Measurements from ENCODE around the gene SNTG2. TPM values are rescaled to one million over a fixed set of nuclear protein-coding genes. Genes with fewer than 3 reads are reported as not detected.

Gene SNTG2
- polyA plus RNA-seq, 1 experiment, result 0.06 TPM

GRCh38 chr2:920999-921398 is 29.6 kb upstream of the SNTG2 start:
- POLR2A ChIA-PET, result no interaction called here
- Histone ChIP-seq H3K27me3 (ENCODE audit: control insufficient read depth, insufficient read depth, low read length) (no peaks in the 10 kb centered on the region), H3K4me3 (ENCODE audit: low read depth, low read length) (no peak overlapping the region), H3K9me3 (ENCODE audit: control insufficient read depth, insufficient read depth, low read length) (peaks cover 34% of the 10 kb centered on the region), H3K27ac (ENCODE audit: low read depth, low read length) (no peak overlapping the region)
- CTCF ChIA-PET, result no interaction called here
- DNase-seq (ENCODE audit: low read depth, low spot score), result no peak
- TF ChIP-seq CTCF (IDR thresholded peaks at IDR 0.05; ENCODE audit: low read depth, low read length), result no peak

DNA sequence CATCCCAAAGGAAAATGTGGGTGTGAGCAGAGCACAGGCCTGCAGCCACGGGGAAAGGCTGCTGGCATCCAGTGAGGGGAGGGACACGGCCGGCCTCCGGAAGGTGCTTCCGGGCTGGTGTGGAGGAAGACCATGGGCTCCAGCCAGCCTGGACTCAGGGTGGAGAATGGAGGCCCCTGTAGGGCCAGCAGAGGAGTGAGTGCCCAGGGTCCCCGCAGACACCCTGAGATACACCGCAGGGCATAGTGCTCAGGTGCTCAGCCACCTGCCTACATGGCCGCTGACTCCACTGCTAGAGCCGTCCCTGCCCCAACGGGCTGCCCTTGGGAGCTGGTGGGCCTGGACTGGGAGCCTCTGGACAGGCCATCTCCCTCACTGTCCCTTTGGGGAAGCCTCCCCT is 28.5 kb upstream of the SNTG2 start:
- ChIA-PET POLR2A (no interaction called here), CTCF (no interaction called here)
- peaks cover 32% of the 10 kb centered on the region for H3K9me3 ChIP-seq (ENCODE audit: control insufficient read depth, insufficient read depth, low read length)
- no peak for DNase-seq (ENCODE audit: low read depth, low spot score)
- TF ChIP-seq CTCF (IDR thresholded peaks at IDR 0.05; ENCODE audit: low read depth, low read length), result no peak
- no peak overlapping the region for H3K4me3 ChIP-seq (ENCODE audit: low read depth, low read length)
- H3K27me3 ChIP-seq (ENCODE audit: control insufficient read depth, insufficient read depth, low read length), result no peaks in the 10 kb centered on the region
- no peak overlapping the region for H3K27ac ChIP-seq (ENCODE audit: low read depth, low read length)

DNA sequence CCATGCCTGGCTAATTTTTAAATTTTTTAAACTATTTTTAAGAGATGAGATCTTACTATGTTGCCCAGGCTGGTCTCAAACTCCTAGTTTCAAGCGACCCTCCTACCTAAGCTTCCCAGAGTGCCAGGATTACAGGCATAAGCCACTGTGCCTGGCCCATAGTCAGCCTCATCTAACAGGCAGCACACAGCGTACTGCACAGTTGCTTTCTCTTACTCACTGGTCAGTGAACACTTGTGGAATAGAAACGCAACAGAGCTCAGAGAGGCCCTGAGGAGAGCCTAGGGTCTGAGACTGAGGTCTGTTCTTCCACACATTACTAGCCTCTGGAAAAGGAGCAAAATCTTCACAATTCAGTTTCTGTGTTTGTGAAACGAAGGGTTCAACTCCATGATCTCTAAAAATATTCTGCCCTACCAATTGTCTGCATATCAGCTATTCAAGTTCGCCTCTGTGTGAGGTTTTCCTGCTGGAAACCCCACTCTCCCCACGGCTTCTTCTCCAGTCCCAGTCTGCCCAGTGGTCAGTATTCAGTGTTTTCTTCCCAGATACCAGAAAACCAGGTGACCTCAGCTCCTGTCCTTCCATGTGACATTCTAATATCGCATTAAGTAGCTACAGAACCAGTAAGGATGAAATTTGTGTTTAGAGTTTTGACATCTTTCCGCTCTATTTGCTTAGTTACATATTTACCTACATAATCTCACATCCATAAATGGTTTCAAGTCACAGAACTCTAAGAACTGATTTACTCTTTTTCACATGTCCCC is 26.6 kb upstream of the SNTG2 start:
- CTCF ChIA-PET, result no interaction called here
- no peak for TF ChIP-seq CTCF (IDR thresholded peaks at IDR 0.05; ENCODE audit: low read depth, low read length)
- no peak for DNase-seq (ENCODE audit: low read depth, low spot score)
- POLR2A ChIA-PET, result no interaction called here
- H3K27me3 ChIP-seq (ENCODE audit: control insufficient read depth, insufficient read depth, low read length), result no peaks in the 10 kb centered on the region
- no peak overlapping the region for H3K27ac ChIP-seq (ENCODE audit: low read depth, low read length)
- no peak overlapping the region for H3K4me3 ChIP-seq (ENCODE audit: low read depth, low read length)
- H3K9me3 ChIP-seq (ENCODE audit: control insufficient read depth, insufficient read depth, low read length), result peaks cover 42% of the 10 kb centered on the region

DNA sequence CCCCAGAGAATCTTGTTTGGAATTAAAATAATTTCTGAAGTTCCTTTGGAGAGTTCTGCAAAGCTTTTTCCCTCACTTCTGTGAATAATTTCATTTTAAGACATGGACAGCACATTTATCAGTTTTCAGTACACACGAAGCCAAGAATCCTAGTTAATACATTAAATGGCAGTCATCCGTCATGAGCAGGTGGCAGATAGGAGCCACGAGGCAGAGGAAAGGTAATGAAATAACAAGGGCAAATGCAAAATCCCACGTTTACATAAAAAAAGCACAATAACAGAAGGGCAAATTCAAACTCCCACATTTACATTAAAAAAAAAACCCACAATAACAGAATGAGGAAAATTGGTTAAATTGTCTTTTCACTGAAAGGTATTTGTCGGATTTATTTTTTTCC is 25.9 kb upstream of the SNTG2 start:
- ChIA-PET CTCF (no interaction called here), POLR2A (no interaction called here)

More for the DNA sequence above, 25.9 kb upstream of the SNTG2 start:
- DNase-seq (ENCODE audit: low read depth, low spot score), result no peak
- no peak for TF ChIP-seq CTCF (IDR thresholded peaks at IDR 0.05; ENCODE audit: low read depth, low read length)
- no peak overlapping the region for H3K27ac ChIP-seq (ENCODE audit: low read depth, low read length)
- no peak overlapping the region for H3K4me3 ChIP-seq (ENCODE audit: low read depth, low read length)
- H3K27me3 ChIP-seq (ENCODE audit: control insufficient read depth, insufficient read depth, low read length), result no peaks in the 10 kb centered on the region
- H3K9me3 ChIP-seq (ENCODE audit: control insufficient read depth, insufficient read depth, low read length), result peaks cover 48% of the 10 kb centered on the region
